GM21528 (cell line): ENCODE data around the gene KIAA1549.

Experiments used
- ATAC-seq: cut with Tn5 transposase; IDR thresholded peaks from one replicate; pipeline ENCODE4 v1.9.1; 2021; ENCODE audit warnings: mild to moderate bottlenecking, moderate library complexity; ENCODE audit not compliant: unreplicated experiment, low FRiP score

Gene KIAA1549

GRCh38 chr7:138913783-138914182, 67.4 kb downstream of the KIAA1549 start:
- no peak for ATAC-seq

GRCh38 chr7:138911007-138911406, 70.2 kb downstream of the KIAA1549 start:
- ATAC-seq: no peak

- no peak for ATAC-seq
Measured at GRCh38 chr7:138907850-138908249, 73.3 kb downstream of the KIAA1549 start.

GRCh38 chr7:138907201-138907847, 73.9 kb downstream of the KIAA1549 start:
- no peak for ATAC-seq

GRCh38 chr7:138903859-138904435, 77.2 kb downstream of the KIAA1549 start:
- no peak for ATAC-seq

GRCh38 chr7:138903186-138903820, 77.9 kb downstream of the KIAA1549 start:
- no peak for ATAC-seq

GRCh38 chr7:138902161-138902560, 79.0 kb downstream of the KIAA1549 start:
- no peak for ATAC-seq

GRCh38 chr7:138900035-138900828, 81.0 kb downstream of the KIAA1549 start:
- ATAC-seq: no peak

- no peak for ATAC-seq
Measured at GRCh38 chr7:138898802-138899201, 82.4 kb downstream of the KIAA1549 start.

GRCh38 chr7:138898255-138898654, 82.9 kb downstream of the KIAA1549 start:
- no peak for ATAC-seq

- no peak for ATAC-seq
Measured at GRCh38 chr7:138895679-138896078, 85.5 kb downstream of the KIAA1549 start.

- no peak for ATAC-seq
Measured at GRCh38 chr7:138893258-138893657, 87.9 kb downstream of the KIAA1549 start.

- ATAC-seq: no peak
Measured at GRCh38 chr7:138892812-138893211, 88.4 kb downstream of the KIAA1549 start.

GRCh38 chr7:138892006-138892630, 89.1 kb downstream of the KIAA1549 start:
- no peak for ATAC-seq

- no peak for ATAC-seq
Measured at GRCh38 chr7:138891446-138891810, 89.8 kb downstream of the KIAA1549 start.

- ATAC-seq: no peak
Measured at GRCh38 chr7:138890499-138891445, 90.4 kb downstream of the KIAA1549 start.

- no peak for ATAC-seq
Measured at GRCh38 chr7:138889582-138890498, 91.3 kb downstream of the KIAA1549 start.

GRCh38 chr7:138887872-138888656, 93.1 kb downstream of the KIAA1549 start:
- no peak for ATAC-seq
